Stimulated activated naive CD4-positive, alpha-beta T cell treated with Interleukin-2 at 50 U/mL for 16 hours (primary cell): Measurements from ENCODE around the gene MDM2.

ENCODE experiments used
- DNase-seq: peaks from one replicate; lab custom pipeline; 2025; lab: John Stamatoyannopoulos, UW

Gene MDM2

DNA sequence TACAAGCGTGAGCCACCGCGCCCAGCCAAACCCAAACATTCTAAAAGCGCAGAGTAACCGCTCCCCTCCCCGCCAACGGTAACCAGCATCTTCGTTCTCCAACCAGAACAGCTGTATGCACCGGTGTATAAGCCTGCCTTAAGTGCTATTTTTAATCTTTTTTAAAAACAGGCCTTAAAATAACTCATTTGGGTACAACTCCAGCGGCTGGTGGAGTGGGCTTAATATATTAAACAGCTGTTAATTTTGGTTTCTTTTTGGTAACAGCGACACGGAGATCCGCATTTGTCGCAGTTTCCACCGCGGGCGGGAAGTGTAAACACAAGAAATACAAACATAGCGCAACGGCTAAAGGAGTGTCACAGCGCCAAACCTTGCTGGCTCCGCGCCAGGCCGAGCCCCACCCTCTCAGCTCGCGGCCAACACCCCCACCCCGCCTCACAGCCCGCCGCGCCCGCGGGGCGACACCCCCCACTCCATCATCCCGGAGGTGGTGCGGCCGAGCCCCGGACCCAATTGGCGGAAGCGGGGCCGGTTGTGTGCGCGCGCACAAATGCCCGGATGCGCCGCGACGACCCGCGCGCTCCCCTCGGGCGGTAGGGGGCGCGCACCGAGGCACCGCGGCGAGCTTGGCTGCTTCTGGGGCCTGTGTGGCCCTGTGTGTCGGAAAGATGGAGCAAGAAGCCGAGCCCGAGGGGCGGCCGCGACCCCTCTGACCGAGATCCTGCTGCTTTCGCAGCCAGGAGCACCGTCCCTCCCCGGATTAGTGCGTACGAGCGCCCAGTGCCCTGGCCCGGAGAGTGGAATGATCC lies at the start of gene MDM2:
Gene MDM2, plus strand, starts transcription at position 602 of the 812 bp plus-strand sequence. CDS start 301 bp downstream, outside the sequence.
- peak; percentile 94 for DNase-seq

DNA sequence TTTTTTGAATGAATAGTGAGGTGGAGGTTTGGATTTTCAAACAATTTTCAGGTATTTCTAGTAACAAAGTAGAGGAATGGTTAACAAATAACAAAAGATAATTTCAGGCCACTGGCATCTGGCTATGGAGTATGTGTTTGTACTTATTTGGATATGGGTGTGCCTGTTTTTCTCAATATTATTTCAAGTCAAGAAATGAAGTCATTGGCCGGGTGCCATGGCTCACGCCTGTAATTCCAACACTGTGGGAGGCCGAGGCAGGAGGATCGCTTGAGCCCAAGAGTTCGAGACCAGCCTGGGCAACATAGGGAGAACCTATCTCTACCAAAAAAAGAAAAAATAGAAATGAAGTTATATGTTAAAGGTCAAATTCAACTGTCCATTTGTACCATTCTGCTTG lies 48.1 kb upstream of the MDM2 start:
- no peak for DNase-seq

DNA sequence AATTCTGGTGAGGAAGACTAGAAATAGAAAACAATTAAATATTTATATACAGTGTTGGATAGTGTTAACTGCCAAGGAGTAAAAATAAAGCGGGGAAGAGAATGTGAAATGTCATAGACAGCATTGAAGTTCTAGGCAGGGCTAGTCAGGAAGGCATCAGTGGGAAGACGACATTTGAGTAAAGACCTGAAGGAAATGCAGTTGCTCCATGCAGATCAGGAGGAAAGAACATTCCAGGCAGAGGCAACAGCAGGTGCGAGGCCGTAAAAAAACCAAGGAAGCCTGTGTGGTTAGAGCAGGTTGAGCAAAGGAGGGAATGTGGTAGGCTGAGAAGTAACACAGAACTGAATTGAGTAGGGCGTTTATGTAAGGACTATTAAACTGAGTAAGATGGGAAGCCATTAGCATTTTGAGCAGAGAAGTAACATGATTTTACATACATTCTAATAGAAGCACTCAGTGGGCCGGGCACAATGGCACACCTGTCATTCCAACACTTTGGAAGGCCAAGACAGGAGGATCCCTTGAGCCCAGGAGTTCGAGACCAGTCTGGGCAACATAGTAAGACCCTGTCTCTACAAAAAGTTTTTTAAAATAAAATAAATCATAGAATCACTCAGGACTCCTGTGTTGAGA lies 47.1 kb upstream of the MDM2 start:
- no peak for DNase-seq

DNA sequence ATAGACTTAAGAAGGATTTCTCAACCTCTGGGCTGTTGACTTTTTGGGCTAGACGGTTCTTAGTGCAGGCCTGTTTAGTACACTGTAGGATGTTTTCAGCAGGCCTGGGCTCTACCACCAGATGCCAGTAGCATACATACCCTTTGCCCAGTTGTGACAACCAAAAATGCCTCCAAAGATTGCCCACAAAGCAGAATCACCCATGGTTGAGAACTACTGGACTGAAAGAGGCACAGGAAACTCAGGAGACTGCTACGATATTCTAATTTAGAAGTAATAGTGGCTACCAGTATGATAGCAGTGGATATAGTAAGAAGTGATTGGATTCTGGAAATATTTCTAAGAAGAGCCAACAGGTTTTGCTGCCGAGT lies 46.5 kb upstream of the MDM2 start:
- no peak for DNase-seq

DNA sequence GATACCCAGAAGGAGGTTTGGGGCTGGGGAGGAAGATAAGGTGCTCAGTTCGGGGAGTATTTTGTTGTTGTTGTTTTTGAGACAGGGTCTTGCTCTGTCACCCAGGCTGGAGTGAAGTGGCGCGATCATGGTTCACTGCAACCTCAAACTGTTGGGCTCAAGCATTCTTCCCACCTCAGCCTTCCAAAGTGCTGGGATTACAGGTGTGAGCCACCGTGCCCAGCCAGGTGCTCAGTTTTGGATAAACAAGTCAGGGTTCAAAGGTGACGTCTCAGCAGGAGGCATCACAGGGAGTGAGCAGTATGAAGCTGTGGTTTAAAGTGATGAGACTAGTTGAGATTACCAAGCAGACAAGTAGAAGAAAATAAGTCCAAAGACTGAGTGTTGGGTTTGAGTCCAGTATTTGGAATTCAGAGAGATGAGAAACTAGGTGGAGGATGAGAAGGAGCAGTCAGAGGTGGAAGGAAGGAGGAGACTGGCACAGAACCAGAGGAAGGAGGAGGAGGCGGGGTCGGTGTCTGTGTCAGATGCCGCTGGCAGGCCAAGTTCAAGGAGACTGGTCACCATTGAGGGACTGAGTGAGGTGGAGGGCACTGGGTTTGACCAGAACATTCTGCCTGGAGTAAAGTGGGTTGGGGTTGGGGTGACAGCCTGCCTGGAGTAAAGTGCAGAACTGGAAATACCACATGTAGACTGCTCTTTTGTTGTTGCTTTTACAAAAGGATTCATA lies 45.9 kb upstream of the MDM2 start:
- no peak for DNase-seq

DNA sequence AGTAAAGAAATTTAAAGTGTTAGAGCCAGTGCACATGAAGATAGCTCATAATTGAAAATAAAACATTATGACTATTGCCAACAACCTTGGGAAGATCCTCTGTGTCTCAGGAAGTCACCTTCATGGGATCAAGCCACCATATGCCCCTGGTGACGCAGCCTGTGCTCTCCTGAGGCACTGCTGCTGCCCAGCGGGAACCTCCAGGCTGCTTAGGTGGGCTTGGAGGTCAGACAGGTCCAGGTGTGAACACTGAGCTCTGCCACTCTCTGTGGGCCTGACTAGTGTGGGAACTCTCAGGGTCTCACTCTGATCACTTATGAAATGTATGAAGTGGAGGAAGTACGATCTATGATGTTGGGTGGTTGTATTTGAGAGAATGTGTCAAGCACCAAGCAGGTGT lies 45.3 kb upstream of the MDM2 start:
- DNase-seq: no peak

DNA sequence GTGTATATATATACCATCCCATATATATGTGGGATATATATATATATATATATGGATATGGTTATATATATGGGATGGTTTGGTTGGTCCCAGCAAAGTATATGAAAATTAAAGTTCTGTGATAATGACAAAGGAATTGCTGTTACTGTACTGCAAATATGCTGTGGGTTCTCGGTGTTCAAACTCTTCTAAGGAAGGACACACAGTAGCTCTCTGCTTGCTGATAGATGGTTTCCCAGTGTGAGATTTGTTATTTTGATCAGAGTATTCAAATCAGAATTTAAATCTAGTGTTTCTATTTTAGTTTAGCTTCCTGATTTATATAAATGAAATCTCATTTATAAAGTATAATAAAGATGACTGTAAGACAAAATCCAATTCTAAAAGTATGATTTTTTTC lies 42.3 kb upstream of the MDM2 start:
- DNase-seq: no peak

DNA sequence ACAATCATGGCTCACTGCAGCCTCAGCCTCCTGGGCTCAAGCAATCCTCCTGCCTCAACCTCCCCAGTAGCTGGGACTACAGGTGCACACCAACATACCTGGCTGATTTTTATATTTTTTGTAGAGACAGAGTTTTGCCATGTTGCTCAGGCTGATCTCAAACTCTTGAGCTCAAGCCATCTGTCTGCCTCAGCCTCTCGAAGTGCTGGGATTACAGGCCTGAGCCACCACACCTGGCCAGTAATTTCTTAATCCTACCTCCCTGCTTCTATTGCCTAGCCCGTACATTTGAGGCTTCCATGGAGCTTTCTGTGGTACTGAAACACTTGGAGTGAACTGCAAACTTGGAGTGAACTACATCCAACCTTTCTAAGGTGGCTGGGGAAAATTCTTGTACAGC lies 41.3 kb upstream of the MDM2 start:
- DNase-seq: no peak

DNA sequence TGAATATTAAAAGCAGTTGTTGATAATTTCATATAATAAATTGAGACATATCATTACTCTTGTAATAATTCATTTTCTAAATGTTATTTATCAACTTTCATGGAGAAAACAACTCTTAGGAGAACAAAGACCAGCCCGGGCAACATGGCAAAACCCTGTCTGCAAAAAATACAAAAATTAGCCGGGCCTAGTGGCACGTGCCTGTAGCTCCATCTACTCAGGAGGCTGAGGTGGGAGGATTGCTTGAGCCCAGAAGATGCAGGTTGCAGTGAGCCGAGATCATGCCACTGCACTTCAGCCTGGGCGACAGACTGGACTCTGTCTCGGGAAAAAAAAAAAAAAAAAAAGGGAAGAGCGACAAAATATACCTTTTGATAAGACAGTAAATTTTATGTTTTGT lies 40.8 kb upstream of the MDM2 start:
- no peak for DNase-seq

DNA sequence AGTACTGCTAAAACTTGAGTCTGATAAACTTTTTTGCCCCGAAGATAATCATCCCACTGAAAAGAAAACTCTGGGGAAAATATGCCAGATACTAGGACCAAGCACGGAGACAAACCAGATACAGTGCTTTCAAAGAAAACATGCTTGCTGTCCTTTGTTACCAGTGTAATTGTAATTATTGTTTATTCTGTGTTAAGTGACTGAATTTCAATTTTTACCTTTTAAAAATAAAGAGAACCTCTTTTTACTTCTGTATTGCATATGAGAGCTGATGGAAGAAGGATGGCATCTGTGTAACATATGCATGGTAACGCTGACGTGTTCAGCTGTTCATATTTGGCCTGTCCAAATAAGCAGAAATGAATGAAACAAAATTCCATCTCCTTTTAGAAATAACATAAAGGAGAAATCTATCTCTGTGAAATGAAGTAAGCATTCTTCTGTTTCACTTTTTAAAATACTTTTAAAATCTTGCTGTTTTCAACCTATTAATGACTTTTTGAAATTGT lies 39.5 kb upstream of the MDM2 start:
- no peak for DNase-seq

DNA sequence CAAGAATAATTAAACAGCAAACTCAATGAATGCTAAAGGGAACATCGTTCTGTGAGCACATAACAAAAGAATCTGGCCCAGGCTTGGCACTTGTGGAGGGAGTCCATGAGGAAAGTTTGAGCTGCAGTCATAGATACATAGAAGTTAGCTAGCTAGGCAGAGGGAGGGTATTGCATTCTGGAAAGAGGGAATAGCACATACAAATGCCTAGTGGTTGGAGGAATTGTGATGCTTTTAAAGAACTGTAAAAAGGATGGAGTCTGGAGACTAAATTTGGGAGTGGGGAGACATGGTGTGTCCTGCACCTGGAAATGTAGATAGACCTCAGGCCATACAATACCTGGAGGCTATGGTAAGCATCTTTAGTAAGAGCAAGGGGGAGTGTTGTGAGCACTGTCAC lies 38.0 kb upstream of the MDM2 start:
- no peak for DNase-seq

DNA sequence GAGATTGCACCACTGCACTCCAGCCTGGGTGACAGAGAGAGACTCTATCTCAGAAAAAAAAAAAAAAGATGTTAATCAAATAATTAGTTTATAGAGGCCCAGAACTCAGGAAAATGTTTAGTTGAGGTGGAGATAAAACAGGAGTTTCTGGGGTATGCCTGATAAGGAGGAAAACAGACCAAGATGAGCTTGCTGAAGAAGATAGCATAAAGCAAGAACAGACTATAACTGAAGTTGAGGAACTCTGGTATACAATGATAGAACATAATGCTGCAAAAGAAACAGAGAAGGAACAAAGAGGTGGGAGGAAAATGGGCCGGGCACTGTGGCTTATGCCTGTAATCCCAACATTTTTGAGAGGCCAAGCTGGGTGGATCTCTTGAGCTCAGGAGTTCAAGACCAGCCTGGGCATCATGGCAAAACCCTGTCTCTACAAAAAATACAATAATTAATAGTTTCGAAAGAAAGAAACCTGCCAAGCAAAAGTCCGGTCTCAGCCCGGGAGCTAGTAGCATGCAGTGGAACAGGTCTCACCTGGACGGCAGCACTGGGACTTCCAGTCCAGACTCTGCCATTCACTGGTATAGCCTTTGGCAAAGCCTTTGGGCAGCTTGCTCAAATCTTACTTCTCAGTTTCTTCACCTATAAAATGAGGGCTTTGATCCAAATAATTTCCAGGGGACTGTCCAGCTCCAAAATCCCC lies 36.6 kb upstream of the MDM2 start:
- DNase-seq: no peak

DNA sequence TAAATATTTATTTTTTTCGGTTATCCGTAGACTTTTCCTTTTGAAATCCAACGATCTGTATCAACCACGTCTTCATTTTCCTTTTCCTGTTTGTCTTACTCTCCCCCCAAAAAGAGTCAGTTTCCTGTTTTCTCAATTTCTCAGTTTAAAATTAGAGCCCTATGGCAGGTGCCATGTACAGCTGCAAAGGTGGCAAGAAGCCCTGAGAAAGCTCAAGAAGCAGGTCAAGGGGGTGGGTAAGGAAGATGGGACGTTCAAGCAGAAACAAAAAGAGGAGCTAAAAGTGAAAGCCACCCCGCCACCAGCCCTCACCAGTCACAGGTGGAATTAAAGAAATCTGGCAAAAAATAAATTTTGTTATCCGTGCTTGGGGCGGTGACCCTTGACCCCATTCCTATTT lies 35.3 kb upstream of the MDM2 start:
- no peak for DNase-seq

DNA sequence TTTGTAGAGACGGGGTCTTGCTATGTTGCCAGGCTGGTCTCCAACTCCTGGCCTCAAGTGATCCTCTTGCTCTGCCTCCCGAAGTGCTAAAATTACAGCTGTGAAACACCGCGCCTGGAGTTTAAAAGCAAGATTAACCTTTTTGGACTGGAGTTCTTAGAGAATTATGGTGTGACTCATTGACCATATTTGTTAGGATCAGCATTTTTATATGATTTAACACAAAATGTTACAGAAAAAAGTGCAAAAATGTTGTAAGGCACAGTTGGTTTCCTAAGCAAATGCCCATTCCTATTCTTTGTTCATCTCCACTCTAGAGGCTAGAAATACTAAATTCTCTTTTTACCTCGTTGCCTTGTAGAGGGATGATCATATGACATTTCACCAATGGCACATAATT lies 34.4 kb upstream of the MDM2 start:
- no peak for DNase-seq

DNA sequence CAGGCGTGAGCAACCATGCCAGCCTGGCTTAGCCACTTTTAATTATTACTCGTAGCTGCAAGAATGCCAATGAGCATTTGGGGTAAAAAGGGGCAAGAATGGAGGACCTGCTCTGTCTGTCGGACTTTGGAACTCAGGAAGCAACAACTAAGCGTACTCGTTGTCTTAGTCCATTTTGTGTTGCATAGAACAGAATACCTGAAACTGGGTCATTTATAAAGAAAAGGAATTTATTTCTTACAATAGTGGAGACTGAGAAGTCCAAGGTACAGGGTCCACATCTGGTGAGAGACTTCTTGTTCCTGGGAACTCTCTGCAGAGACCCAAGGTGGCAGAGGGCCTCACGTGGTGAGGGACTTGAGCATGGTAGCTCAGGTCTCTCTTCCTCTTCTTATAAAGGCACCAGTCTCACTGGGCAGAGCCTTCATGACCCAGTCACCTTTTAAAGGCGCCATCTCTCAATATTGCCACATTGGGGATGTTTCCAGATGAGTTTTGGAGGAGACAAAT lies 32.8 kb upstream of the MDM2 start:
- no peak for DNase-seq

DNA sequence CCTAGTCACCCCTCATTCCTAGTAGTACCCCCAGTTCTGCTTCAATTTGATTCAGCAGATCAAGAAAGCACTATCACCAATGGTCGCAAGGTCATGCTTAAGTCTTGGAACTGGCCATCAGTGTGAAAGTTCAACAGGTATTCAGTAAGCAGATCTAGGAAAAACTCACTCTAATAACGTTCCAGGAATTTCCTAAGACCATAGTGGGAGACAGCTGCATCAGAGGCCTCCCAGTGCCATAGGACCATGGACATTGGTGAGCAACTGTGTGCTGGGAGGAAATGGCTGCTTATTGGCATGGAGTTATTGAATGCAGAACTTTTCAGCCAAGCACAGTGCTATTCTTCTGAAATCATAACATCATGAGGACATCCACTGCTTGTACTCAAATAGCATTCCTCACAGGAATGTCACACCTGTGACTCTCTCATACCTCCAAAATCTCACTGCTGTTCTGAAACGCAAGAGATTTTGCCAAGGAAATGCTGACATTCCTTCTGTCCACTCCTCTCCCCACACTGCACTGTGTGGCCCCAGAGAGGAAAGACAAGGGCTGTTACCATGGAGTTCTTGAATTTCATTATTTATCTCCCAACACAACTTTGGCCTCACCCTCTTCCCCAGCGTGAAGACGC lies 30.9 kb upstream of the MDM2 start:
- DNase-seq: no peak

DNA sequence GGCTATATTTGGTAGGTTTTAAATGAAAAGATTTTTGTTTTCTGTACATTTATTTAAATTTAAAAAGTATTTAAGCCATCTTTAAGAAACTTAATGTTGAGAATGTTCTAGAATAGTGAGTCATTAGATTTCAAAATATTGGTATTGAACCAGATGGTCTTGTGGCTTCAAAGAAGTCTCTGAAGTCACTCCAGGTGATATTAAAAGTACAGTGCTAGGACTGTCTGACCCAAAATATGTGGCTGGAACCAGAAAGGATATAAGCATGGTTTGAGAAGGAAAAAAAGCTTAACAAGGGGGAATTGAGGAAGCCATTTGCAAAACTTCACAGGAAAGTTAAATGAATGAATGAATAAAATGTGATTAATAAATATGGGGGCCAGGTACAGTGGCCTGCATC lies 28.7 kb upstream of the MDM2 start:
- no peak for DNase-seq

DNA sequence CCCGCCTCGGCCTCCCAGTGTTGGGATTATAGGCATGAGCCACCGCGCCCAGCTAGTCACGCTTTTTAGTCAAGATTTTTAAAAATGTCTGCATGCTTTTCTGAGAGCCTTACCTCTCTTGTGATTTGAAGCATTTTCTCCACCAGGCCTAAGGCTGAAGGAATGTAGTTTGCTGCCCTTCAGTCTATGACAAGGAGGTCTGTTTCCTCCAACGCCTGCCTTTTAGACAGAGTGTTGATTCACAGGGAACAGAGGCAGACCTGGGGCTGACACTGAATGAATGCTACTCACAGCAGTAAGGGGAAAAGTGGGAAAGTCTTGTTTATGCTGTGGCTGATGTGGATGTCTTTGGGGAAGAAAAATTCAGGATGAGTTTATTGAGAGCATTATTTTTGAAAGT lies 27.2 kb upstream of the MDM2 start:
- DNase-seq: no peak

DNA sequence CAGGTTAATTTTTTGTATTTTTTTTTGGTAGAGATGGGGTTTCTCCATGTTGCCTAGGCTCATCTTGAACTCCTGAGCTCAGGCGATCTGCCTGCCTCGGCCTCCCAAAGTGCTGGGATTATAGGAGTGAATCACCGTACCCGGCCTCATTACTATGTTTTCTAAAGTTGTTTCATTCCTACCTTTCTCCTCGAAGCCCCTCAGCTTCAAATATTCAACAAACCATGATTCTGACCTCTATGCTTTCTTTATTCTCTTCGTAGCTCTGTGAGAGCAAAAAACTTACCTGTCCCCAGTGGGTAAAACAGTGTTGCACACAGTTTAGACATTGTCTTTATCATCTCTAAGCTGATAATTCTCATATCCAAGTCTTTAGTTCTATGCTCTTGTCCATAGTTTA lies 26.2 kb upstream of the MDM2 start:
- no peak for DNase-seq

DNA sequence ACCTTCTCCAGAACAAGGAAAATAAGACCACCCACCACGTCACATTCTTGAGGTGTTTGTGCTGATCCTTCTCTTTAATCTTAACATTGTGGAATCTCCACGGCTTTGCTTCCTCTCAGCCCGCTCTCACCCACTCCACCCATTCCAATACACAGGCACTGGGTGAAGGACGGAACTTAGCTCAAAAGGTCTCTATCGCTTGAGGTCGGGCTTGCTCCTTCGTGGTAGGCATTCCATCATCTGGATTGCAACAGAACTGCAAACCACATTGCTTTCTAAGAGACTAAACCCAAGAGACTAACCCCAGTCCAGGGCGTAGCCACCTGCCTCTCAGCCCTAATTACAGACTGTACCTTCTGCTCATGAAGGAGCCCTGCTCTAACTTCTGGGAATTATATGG lies 24.0 kb upstream of the MDM2 start:
- no peak for DNase-seq

DNA sequence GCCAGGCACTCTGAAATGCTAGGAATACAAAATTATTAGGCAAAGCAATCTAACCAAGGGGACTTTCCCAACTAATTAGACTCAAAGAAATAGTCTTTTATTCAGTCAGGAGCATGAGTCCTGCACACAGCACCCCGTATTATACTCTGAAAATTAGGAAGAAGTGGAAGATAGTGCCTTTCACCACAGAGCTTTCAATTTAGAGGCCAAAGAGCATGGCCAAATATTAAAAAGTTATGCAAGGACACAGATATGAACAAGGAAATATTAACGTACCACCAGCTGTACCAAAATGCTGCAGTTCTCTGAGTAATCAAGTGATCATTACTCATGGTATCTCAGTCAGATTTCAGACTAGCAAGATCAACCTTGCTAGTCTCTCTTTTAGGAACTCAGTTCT lies 22.6 kb upstream of the MDM2 start:
- no peak for DNase-seq

DNA sequence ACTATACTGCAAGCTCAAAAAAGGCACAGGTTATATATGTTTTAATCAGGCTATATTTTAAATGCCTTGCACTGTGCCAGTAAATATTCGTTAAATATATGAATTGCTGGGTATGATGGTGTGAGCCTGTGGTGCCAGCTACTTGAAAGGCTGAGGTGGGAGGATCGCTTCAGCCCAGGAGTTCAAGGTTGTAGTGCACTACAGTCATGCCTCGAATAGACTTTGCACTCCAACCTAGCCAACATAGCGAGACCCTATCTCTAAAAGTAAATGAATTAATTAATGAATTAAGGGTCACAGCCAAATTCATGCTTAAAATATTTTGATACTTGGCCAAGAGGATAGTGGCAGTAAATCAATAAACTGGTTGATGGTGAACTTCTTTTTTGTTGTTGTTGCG lies 22.2 kb upstream of the MDM2 start:
- no peak for DNase-seq
